Activated naive CD8-positive, alpha-beta T cell treated with anti-CD3 and anti-CD28 coated beads, Interleukin-2, amount 10 ng/mL, durations not matched to agents 7 days and 5 days (primary cell): ENCODE results near the gene CRELD2. TPM values are rescaled to one million over a fixed set of nuclear protein-coding genes. Genes with fewer than 3 reads are reported as not detected.
"Not testable (repeated sequence)": the region's sequence is repeated elsewhere in the genome, so short reads cannot be mapped to it uniquely, and the experiment has no call there.

Experiments used
- ATAC-seq: fragments of 150-1000 bp; cut with Tn5 transposase; one replicate; pipeline ENCODE4 v1.10.0; 2021; ENCODE audit warnings: low read depth, moderate library complexity
- POLR2A ChIA-PET: fragments of 350-600 bp; sonication (Branson Sonifier 250); formaldehyde crosslinking; loops from one replicate; lab custom pipeline; 2021; ENCODE audit warnings: antibody characterized with exemption; lab: Charles Lee
- DNase-seq: peaks from one replicate; pipeline ENCODE4 v3.0.0; 2021
- H3K27ac Mint-ChIP-seq: one replicate; pipeline ENCODE4 v1.8.0; 2022; ENCODE audit warnings: mild to moderate bottlenecking, mixed read lengths
- H3K27me3 Mint-ChIP-seq: one replicate; pipeline ENCODE4 v1.8.0; 2022; ENCODE audit warnings: mild to moderate bottlenecking, moderate library complexity, mixed read lengths
- H3K36me3 Mint-ChIP-seq: one replicate; pipeline ENCODE4 v1.8.0; 2021; ENCODE audit warnings: mild to moderate bottlenecking, mixed read lengths
- H3K4me1 Mint-ChIP-seq: one replicate; pipeline ENCODE4 v1.8.0; 2021; ENCODE audit warnings: mixed read lengths
- H3K4me3 Mint-ChIP-seq: one replicate; pipeline ENCODE4 v1.8.0; 2022; ENCODE audit warnings: mild to moderate bottlenecking, moderate library complexity, mixed read lengths
- H3K9me3 Mint-ChIP-seq: one replicate; pipeline ENCODE4 v1.8.0; 2021; ENCODE audit warnings: mixed read lengths
- total RNA-seq, 2 experiments: library from RNA; stranded (reverse); gene quantifications; one replicate each; pipeline ENCODE4 v1.2.3, GENCODE V29; 2021

The CRELD2 gene
- total RNA-seq, 2 experiments from 2014 or later: 40.3 to 41.0 TPM

DNA sequence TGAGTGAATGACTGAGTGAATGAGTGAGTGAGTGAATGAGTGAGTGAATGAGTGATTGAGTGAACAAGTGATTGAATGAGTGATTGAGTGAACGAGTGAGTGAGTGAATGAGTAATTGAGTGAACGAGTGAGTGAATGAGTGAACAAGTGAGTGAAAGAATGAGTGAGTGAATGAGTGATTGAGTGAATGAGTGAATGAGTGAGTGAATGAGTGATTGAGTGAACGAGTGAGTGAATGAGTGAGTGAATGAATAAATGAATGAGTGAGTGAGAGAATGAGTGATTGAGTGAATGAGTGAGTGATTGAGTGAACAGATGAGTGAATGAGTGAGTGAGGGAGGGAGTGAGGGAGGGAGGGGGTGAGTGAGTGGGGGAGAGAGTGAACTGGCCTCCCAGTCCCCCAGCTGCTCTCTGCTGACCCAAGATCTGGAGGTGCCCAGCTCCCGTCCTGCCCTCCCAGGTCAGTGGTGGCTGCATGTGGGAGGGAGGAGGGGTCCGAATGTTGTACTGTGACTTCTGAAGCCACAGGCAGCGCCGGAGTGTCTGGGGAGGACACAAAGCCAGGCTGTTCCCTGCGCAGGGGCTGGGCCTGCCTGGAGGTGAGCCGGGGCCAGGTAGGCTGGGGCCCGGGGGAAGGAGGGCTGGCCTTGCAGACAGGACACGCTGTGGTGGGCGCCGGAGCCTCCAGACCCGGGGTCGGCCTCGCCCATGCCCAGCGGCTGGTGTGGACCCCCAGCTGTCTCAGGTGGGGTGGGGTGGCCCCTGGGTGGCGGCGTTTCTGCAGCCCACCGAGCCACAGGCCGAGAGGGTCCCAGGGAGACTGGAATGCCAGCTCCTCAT, 24.4 kb downstream of the CRELD2 start:
- Mint-ChIP-seq H3K4me1 (peaks cover 3% of the 10 kb centered on the region), H3K4me3 (no peak overlapping the region), H3K27me3 (no peaks in the 10 kb centered on the region), H3K36me3 (peaks cover 3% of the 10 kb centered on the region), H3K27ac (no peak overlapping the region), H3K9me3 (peaks cover 3% of the 10 kb centered on the region)
- DNase-seq: no peak
- POLR2A ChIA-PET: no interaction called here
- ATAC-seq: peak; percentile 9

DNA sequence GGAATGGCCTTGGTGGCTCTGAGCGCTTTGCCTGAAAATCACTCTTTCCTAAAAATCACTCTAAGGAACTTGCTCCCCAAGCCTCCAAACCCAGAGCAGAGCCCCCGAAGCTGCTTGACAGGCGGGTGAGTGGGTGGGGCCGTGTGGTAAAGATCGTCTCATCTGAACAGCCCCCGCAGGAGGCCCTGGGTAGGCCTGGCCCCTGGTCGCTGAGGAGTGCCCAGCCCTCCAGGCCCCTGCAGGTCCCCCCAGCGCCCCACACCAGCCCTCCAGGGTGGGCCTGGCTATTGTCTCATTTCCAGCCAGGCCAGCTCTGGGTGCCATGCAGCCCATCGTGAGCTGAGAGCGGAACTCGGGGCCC, 25.0 kb downstream of the CRELD2 start:
- Mint-ChIP-seq H3K4me1 (peaks cover 3% of the 10 kb centered on the region), H3K27me3 (no peaks in the 10 kb centered on the region), H3K27ac (peak overlapping the region; percentile 16), H3K9me3 (peaks cover 3% of the 10 kb centered on the region), H3K36me3 (peaks cover 3% of the 10 kb centered on the region), H3K4me3 (no peak overlapping the region)
- POLR2A ChIA-PET: no interaction called here
- DNase-seq (no peak), ATAC-seq (no peak)

GRCh38 chr22:49943771-49944398, 25.5 kb downstream of the CRELD2 start:
- Mint-ChIP-seq H3K4me1 (peaks cover 3% of the 10 kb centered on the region), H3K27ac (peak overlapping the region; percentile 42), H3K36me3 (peaks cover 3% of the 10 kb centered on the region), H3K4me3 (no peak overlapping the region), H3K27me3 (no peaks in the 10 kb centered on the region), H3K9me3 (peaks cover 3% of the 10 kb centered on the region)
- ATAC-seq (no peak), DNase-seq (no peak)
- POLR2A ChIA-PET: no interaction called here

DNA sequence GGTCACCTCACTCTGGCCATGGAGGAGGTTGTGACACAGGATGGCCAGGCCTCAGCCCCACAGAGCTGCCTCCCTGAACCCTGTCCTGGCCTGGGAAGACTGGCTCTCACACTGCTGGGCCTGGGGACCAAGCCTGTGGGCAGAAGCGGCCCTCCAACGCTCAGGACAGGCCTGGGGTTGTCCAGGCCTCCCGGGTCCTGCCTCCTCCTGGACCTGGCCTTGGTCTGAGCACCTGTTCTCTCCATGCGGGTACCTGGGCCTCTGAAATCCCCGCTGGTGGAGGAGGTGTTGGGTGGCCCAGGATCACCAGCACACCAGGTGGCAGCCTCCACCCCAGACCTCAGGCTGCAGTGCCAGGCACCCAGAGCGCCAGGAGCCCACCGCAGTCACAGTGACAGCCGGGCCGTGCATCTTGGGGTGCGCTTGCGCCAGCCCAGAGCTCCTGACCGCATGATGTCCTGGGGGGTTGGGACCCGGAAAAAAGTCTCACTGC, 26.0 kb downstream of the CRELD2 start:
- peak; percentile 12 for ATAC-seq
- POLR2A ChIA-PET: no interaction called here
- DNase-seq: no peak
- peak overlapping the region; percentile 82 for H3K27ac Mint-ChIP-seq
- peaks cover 3% of the 10 kb centered on the region for H3K9me3 Mint-ChIP-seq
- H3K36me3 Mint-ChIP-seq: peaks cover 3% of the 10 kb centered on the region
- peak overlapping the region; percentile 39 for H3K4me3 Mint-ChIP-seq
- H3K4me1 Mint-ChIP-seq: peaks cover 3% of the 10 kb centered on the region
- no peaks in the 10 kb centered on the region for H3K27me3 Mint-ChIP-seq

DNA sequence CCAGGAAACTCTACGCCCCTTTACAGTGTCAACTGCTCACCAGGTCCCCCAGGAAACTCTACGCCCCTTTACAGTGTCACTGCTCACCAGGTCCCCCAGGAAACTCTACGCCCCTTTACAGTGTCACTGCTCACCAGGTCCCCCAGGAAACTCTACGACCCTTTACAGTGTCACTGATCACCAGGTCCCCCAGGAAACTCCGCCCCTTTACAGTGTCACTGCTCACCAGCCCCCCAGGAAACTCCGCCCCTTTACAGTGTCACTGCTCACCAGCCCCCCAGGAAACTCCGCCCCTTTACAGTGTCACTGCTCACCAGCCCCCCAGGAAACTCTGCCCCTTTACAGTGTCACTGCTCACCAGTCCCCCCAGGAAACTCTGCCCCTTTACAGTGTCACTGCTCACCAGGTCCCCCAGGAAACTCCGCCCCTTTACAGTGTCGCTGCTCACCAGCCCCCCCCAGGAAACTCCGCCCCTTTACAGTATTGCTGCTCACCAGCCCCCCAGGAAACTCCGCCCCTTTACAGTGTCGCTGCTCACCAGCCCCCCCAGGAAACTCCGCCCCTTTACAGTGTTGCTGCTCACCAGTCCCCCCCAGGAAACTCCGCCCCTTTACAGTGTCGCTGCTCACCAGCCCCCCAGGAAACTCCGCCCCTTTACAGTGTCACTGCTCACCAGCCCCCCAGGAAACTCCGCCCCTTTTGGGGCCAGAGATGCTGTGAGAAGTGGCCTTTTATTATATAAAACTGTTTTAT, 26.8 kb downstream of the CRELD2 start:
- H3K36me3 Mint-ChIP-seq, DNase-seq, H3K27me3 Mint-ChIP-seq, H3K4me1 Mint-ChIP-seq, ATAC-seq, H3K9me3 Mint-ChIP-seq: not testable (repeated sequence)
- Mint-ChIP-seq H3K4me3 (peak overlapping the region; percentile 44), H3K27ac (peak overlapping the region; percentile 82)
- POLR2A ChIA-PET: interaction anchor here (2.6 to 2.8 kb wide), 2 partner anchors 9 to 15 kb away, joined by 11 read pairs; partner anchors contain the start of gene PIM3

DNA sequence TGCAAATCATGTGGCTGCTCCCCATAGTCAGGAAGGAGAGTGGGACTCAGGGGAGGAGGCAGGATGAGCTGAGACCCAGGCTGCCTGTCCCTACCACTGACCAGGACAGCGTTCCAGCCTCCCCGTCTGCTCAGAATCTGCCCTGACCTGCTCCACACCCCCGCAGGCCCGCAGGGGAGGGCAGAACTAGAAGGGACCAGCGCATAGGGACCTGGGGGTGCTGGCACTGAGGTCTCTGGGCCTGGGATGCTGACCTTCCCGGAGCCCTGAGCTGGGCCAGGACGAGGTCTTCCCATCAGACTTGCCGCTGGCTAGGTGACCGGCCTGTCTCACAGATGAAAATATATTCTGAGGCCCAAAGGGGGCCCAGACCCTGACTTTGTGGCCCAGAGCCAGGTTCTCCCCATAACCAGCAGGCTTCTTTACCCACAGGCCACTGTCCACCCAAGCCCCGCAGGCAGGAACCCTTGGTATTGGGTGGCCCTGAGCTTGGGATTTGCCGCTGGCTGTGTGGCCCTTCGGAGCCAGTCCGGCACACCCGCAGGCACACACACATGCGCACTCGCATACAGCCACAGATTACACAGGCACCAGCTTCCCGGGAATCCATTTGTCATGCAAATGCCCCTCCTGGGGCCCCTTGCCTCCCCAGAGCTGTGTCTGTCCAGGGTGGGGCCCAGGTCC, 28.3 kb downstream of the CRELD2 start:
- H3K4me3 Mint-ChIP-seq: no peak overlapping the region
- no peaks in the 10 kb centered on the region for H3K27me3 Mint-ChIP-seq
- ATAC-seq (no peak), DNase-seq (no peak)
- H3K4me1 Mint-ChIP-seq: peaks cover 3% of the 10 kb centered on the region
- H3K36me3 Mint-ChIP-seq: no peaks in the 10 kb centered on the region
- H3K27ac Mint-ChIP-seq: peak overlapping the region; percentile 82
- no peaks in the 10 kb centered on the region for H3K9me3 Mint-ChIP-seq
- POLR2A ChIA-PET: interaction anchor here (0.6 to 2.8 kb wide), 5 partner anchors 9 to 134 kb away, joined by 3 to 11 read pairs (median 4); partner anchors contain the start of gene PIM3

DNA sequence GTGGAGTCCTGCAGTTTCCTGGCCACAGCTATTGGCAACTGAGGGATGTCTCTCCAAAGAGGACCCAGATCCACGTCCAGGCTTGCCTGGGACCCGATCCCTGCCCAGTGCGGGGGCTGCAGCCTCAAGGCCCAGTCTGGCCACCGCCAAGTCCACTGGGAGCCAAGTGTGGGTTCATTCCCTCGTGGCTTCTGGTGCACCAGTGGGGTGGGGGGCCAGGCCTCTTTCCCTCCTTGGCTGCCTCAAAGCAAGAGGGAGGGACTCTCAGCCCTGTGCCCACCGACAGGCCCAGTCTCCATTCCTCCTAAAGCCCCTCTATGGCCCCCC, 28.8 kb downstream of the CRELD2 start:
- POLR2A ChIA-PET: interaction anchor here (1.3 to 2.8 kb wide), 3 partner anchors 9 to 13 kb away, joined by 3 to 11 read pairs (median 11); partner anchors contain the start of gene PIM3
- no peak for DNase-seq
- Mint-ChIP-seq H3K27ac (no peak overlapping the region), H3K27me3 (no peaks in the 10 kb centered on the region), H3K9me3 (no peaks in the 10 kb centered on the region), H3K4me1 (peaks cover 3% of the 10 kb centered on the region), H3K36me3 (no peaks in the 10 kb centered on the region), H3K4me3 (no peak overlapping the region)
- ATAC-seq: no peak

- H3K9me3 Mint-ChIP-seq: no peaks in the 10 kb centered on the region
- no peak overlapping the region for H3K4me3 Mint-ChIP-seq
- no peaks in the 10 kb centered on the region for H3K36me3 Mint-ChIP-seq
- POLR2A ChIA-PET: interaction anchor here (2.8 kb wide), 1 partner anchor 12 kb away, joined by 11 read pairs; the partner anchor contains the start of gene PIM3
- H3K27me3 Mint-ChIP-seq: no peaks in the 10 kb centered on the region
- ATAC-seq (no peak), DNase-seq (no peak)
- no peak overlapping the region for H3K27ac Mint-ChIP-seq
- H3K4me1 Mint-ChIP-seq: peaks cover 3% of the 10 kb centered on the region
These were observed 29.9 kb downstream of the CRELD2 start for GRCh38 chr22:49948116-49948957.

DNA sequence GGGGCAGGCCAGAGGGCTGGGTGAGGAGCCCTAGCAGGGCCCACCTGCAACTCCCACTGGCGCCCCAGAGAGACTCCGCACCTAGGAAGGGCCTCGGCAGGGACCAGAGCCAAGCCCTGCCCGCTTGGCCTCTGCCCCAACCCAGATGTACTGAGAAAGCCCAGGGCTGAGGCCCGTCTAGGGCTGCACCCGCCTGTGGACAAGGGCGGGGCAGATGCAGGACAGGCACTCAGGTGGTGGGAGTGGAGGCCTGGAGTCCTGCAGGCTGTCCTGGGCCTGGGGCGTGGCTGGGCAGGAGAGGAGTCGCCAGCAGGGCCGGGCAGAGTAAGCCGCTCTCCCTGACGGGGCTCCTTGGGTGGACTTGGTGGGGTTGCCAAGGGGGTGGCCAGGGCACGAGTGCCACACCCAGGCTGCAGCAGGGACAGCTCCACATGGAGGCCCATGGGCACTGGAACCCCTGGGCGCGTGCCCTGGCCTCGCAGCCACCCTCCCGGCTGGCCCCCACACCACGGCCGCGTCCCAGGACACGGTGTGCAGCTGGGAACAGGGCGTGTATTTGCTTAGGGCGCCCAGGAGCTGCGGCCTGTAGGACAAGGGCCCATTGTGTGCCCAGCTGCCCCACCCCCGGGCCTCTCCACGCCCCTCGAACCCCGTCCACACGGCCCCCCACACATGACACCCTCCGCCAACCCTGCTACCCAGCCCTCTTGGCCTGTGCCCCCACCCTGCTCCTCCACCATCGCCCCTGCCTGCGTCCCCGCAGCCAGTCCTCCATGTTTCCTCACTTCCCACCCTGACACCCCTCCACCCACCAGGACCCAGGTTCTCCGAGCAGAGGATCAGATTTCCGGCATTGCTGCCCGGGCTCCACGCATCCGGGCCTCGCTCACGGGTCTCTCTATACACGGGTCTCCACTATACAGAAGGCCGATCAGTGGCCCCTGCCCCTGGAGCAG, 30.8 kb downstream of the CRELD2 start:
- ATAC-seq: no peak

GRCh38 chr22:49949914-49950292, 31.5 kb downstream of the CRELD2 start:
- no peaks in the 10 kb centered on the region for H3K27me3 Mint-ChIP-seq
- H3K4me3 Mint-ChIP-seq: no peak overlapping the region
- H3K36me3 Mint-ChIP-seq: no peaks in the 10 kb centered on the region
- ATAC-seq: no peak
- no peak for DNase-seq
- POLR2A ChIA-PET: no interaction called here
- no peak overlapping the region for H3K27ac Mint-ChIP-seq
- H3K9me3 Mint-ChIP-seq: no peaks in the 10 kb centered on the region
- H3K4me1 Mint-ChIP-seq: peaks cover 3% of the 10 kb centered on the region

More for the DNA sequence above, 30.8 kb downstream of the CRELD2 start:
- Mint-ChIP-seq H3K27me3 (no peaks in the 10 kb centered on the region), H3K27ac (no peak overlapping the region), H3K4me1 (peaks cover 3% of the 10 kb centered on the region), H3K36me3 (no peaks in the 10 kb centered on the region), H3K4me3 (no peak overlapping the region), H3K9me3 (no peaks in the 10 kb centered on the region)
- POLR2A ChIA-PET: no interaction called here
- DNase-seq: no peak

GRCh38 chr22:49950396-49950994, 32.1 kb downstream of the CRELD2 start:
- POLR2A ChIA-PET: no interaction called here
- no peak overlapping the region for H3K4me3 Mint-ChIP-seq
- no peaks in the 10 kb centered on the region for H3K27me3 Mint-ChIP-seq
- no peak overlapping the region for H3K27ac Mint-ChIP-seq
- H3K4me1 Mint-ChIP-seq: peaks cover 3% of the 10 kb centered on the region
- DNase-seq: no peak
- no peak for ATAC-seq
- H3K9me3 Mint-ChIP-seq: no peaks in the 10 kb centered on the region
- H3K36me3 Mint-ChIP-seq: no peaks in the 10 kb centered on the region
